Measurements from ENCODE around the gene SMARCD2. TPM values are rescaled to one million over a fixed set of nuclear protein-coding genes. Genes with fewer than 3 reads are reported as not detected.

Gene SMARCD2
- total RNA-seq, 2 donors from 2014 or later = 68.8 to 82.1 TPM

- H3K27ac Mint-ChIP-seq = no peak overlapping the region
- no peak overlapping the region for H3K4me3 Mint-ChIP-seq
- peaks cover 98% of the 10 kb centered on the region for H3K36me3 ChIP-seq (ENCODE audit: control insufficient read depth, insufficient read depth, low read length)
Measured at GRCh38 chr17:63817736-63818385, 24.6 kb downstream of the SMARCD2 start.

GRCh38 chr17:63816669-63817068 lies 25.8 kb downstream of the SMARCD2 start:
- H3K27me3 Mint-ChIP-seq (ENCODE audit: insufficient read depth) = no peaks in the 10 kb centered on the region

More at GRCh38 chr17:63817736-63818385, 24.6 kb downstream of the SMARCD2 start:
- no peak overlapping the region for H3K4me3 ChIP-seq (ENCODE audit: low read length)
- Mint-ChIP-seq H3K36me3 (ENCODE audit: low read depth) (peaks cover 95% of the 10 kb centered on the region), H3K9me3 (no peaks in the 10 kb centered on the region), H3K27me3 (ENCODE audit: insufficient read depth) (no peaks in the 10 kb centered on the region), H3K4me1 (peaks cover 3% of the 10 kb centered on the region)
- no peak overlapping the region for H3K9ac ChIP-seq (ENCODE audit: extremely low read depth, low read length, poor library complexity, severe bottlenecking)
- DNase-seq = peak; percentile 47
- no peak overlapping the region for H3K27ac ChIP-seq (ENCODE audit: low read depth, low read length)
- no peak for TF ChIP-seq CTCF (conservative IDR thresholded peaks at IDR 0.05)
- H3K9me3 ChIP-seq (ENCODE audit: control insufficient read depth, low read length) = no peaks in the 10 kb centered on the region
- H3K27me3 ChIP-seq (ENCODE audit: control insufficient read depth, insufficient read depth, low read length, poor library complexity, severe bottlenecking) = no peaks in the 10 kb centered on the region
- 96 to 98% methylated on average over 27 of the region's 27 CpGs for WGBS, 2 experiments (ENCODE audit: insufficient coverage in 1 of 2, insufficient read length in 1 of 2)
- H3K4me1 ChIP-seq (ENCODE audit: control insufficient read depth, insufficient read depth, low read length) = no peaks in the 10 kb centered on the region

GRCh38 chr17:63816123-63816522 lies 26.4 kb downstream of the SMARCD2 start:
- Histone ChIP-seq H3K4me3 (ENCODE audit: low read length) (no peak overlapping the region), H3K4me1 (ENCODE audit: control insufficient read depth, insufficient read depth, low read length) (no peaks in the 10 kb centered on the region), H3K9me3 (ENCODE audit: control insufficient read depth, low read length) (no peaks in the 10 kb centered on the region), H3K9ac (ENCODE audit: extremely low read depth, low read length, poor library complexity, severe bottlenecking) (no peak overlapping the region), H3K27ac (ENCODE audit: low read depth, low read length) (no peak overlapping the region), H3K27me3 (ENCODE audit: control insufficient read depth, insufficient read depth, low read length, poor library complexity, severe bottlenecking) (no peaks in the 10 kb centered on the region), H3K36me3 (ENCODE audit: control insufficient read depth, insufficient read depth, low read length) (peaks cover 98% of the 10 kb centered on the region)
- no peak for DNase-seq
- H3K27me3 Mint-ChIP-seq (ENCODE audit: insufficient read depth) = no peaks in the 10 kb centered on the region
- 94 to 100% methylated on average over 1 to 2 of the region's 2 CpGs for WGBS, 2 experiments (ENCODE audit: insufficient coverage in 1 of 2, insufficient read length in 1 of 2)
- H3K27ac Mint-ChIP-seq = no peak overlapping the region
- TF ChIP-seq CTCF (conservative IDR thresholded peaks at IDR 0.05) = no peak
- no peak overlapping the region for H3K4me3 Mint-ChIP-seq
- H3K36me3 Mint-ChIP-seq (ENCODE audit: low read depth) = peaks cover 97% of the 10 kb centered on the region
- no peaks in the 10 kb centered on the region for H3K9me3 Mint-ChIP-seq
- H3K4me1 Mint-ChIP-seq = peaks cover 3% of the 10 kb centered on the region

More at GRCh38 chr17:63816669-63817068, 25.8 kb downstream of the SMARCD2 start:
- Mint-ChIP-seq H3K4me3 (no peak overlapping the region), H3K36me3 (ENCODE audit: low read depth) (peaks cover 95% of the 10 kb centered on the region), H3K27ac (no peak overlapping the region), H3K9me3 (no peaks in the 10 kb centered on the region), H3K4me1 (peaks cover 3% of the 10 kb centered on the region)
- Histone ChIP-seq H3K4me1 (ENCODE audit: control insufficient read depth, insufficient read depth, low read length) (no peaks in the 10 kb centered on the region), H3K9me3 (ENCODE audit: control insufficient read depth, low read length) (no peaks in the 10 kb centered on the region), H3K9ac (ENCODE audit: extremely low read depth, low read length, poor library complexity, severe bottlenecking) (no peak overlapping the region), H3K36me3 (ENCODE audit: control insufficient read depth, insufficient read depth, low read length) (peaks cover 98% of the 10 kb centered on the region), H3K4me3 (ENCODE audit: low read length) (no peak overlapping the region), H3K27ac (ENCODE audit: low read depth, low read length) (no peak overlapping the region), H3K27me3 (ENCODE audit: control insufficient read depth, insufficient read depth, low read length, poor library complexity, severe bottlenecking) (no peaks in the 10 kb centered on the region)
- no peak for TF ChIP-seq CTCF (conservative IDR thresholded peaks at IDR 0.05)
- WGBS, 2 experiments (ENCODE audit: insufficient coverage in 1 of 2, insufficient read length in 1 of 2) = 95% methylated on average over 3 to 4 of the region's 4 CpGs
- DNase-seq = no peak
